CD4-positive, alpha-beta T cell treated with Interleukin-1 beta for 1 hour (primary cell): ENCODE measurements around the gene MS4A2.
"Not testable (repeated sequence)": the region's sequence is repeated elsewhere in the genome, so short reads cannot be mapped to it uniquely, and the experiment has no call there.

Experiments used
- DNase-seq, 2 donors: peaks; one replicate each; pipeline ENCODE4 v3.0.0-alpha.2; 2020 to 2022

The MS4A2 gene

DNA sequence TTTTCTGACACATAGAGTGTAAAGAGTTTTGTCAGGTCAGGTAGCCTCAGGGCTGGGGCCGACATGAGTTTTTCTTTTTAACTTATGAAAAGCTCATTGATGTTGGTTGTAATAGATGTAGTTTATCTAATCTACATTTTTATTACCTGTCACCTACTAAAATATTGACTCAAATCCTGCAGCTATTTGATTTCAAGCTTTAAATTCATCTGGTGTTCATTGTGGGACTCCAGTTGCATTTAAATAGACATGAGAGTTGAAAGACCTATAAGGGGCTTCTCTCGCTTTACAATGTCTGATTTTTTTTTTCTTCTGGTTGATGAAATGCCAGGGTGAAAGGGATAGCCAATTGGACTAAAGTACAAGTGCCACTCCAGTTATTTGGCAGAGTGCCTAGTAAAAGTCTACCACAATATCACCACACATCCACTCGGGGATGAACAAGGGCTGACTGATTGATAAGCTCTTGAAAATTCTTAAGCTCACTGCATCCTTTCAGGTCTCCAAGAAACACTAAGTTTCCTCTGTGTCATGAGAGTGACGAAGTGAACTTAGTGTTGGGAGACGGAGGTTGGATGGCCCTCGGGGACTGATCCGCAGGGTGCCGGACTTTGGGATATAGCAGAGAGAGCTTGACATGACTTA, 16.1 kb downstream of the MS4A2 start:
- not testable (repeated sequence) for DNase-seq

DNA sequence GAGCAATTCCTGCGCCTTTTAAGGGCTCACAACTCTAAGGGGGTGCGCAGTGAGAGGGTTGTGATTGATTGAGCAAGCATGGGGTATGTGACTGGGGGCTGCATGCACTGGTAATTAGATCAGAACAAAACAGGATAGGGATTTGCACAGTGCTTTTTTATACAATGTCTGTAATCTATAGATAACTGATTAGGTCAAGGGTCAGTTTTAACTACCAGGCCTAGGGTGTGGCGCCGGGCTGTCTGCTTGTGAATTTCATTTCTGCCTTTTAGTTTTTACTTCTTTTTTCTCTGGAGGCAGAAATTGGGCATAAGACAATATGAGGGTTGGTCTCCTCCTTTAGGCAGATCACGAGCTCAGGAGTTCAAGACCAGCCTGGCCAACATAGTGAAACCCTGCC, 20.2 kb downstream of the MS4A2 start:
- DNase-seq = not testable (repeated sequence)

DNA sequence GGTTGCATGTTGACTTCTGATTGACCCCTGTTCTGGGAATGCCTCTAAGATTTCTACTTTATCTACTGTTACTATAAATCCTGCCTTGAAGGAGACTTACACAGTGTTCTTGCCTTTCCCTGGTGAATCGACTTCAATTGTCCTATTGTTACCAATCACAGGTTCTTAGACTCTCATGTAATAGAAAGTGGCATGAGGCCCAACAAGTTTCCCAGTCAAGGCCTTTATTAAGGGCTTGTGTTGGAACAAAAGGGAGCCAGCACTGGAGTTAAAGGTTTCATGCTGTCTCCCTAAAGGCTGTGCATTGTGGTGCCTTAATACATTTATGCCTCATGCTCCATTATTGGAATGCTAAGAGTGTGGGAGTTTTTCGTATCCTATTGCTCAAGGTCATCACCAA, 23.3 kb downstream of the MS4A2 start:
- DNase-seq = no peak

DNA sequence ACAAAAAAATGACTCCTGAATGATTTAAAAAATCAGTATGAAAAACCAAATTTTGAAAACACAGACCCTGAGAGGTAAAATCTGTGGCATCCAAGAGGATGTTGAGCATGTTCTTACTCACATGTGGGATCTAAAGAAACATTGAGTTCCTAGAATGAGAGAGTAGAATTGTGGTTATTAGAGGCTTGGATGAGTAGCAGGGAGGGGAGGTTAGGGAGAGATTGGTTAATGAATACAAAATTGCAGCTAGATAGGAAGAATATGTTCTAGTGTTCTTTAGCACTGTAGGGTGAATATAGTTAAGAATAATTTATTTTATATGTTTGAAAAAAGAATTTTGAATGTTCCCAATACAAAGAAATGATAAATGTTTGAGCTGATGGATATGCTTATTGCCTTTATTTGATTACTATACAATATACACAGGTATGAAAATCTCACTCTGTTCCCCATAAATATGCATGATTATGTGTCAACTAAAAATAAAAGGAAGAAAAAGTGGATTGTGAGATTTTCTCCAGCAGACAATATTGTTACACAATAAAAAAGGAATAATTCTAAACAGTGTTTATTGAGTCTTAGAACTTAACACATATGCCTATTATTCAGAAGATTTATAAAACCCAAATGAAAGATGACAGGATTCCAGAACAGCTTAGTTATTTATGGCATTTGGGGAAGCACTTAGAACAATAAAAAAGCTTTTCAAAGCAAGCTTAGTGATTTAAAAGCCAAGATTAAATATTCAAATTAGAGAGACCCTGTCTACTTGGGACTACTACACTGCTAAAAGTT, 28.7 kb downstream of the MS4A2 start:
- DNase-seq = no peak

DNA sequence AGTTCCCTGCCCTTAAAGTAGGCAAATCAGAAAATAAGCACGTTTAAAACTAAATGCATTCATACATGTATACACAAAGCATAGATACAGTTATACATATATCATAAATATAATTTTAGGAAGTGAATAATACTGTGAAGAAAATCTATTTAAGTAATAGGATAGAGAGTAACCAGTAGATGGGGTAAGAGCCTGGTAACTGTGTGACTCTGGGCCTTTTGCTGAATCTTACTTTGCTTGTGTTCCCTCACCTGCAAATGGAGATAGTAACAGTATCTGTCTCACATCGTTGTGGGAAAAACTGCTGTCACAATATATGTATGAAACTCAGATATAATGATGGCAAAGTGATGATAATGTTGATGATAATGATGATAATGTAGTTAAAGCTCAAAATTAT, 29.9 kb downstream of the MS4A2 start:
- no peak for DNase-seq

DNA sequence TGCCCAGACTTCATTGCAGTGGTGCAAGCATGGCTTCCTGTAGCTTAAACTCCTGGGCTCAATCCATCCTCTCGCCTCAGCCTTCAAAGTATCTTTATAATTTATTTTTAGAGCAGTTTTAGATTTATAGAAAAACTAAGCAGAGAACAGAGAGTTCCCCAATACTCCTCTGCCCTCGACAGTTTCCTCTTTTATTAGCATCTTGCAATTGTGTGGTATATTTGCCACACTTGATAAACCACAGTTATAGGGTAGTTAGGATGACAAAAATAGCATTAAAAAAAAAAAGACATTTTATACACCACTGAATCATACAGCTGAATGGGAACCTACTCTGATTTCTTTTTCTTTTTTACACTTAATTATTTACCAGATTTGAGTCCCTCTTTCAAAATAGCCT, 31.2 kb downstream of the MS4A2 start:
- no peak for DNase-seq

DNA sequence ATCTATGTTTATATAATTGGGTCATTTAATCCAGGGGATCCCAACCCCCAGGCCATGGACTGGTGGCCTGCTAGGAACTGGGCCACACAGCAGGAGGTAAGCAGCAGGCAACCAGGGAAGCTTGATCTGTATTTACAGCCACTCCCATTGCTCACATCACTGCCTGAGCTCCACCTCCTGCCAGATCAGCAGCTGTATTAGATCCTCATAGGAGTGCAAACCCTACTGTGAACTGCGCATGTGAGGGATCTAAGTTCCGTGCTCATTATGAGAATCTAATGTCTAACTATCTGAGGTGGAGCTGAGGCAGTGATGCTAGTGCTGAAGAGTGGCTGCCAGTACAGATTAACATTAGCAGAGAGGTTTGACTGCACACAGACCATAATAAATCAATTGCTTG, 32.8 kb downstream of the MS4A2 start:
- DNase-seq = no peak

DNA sequence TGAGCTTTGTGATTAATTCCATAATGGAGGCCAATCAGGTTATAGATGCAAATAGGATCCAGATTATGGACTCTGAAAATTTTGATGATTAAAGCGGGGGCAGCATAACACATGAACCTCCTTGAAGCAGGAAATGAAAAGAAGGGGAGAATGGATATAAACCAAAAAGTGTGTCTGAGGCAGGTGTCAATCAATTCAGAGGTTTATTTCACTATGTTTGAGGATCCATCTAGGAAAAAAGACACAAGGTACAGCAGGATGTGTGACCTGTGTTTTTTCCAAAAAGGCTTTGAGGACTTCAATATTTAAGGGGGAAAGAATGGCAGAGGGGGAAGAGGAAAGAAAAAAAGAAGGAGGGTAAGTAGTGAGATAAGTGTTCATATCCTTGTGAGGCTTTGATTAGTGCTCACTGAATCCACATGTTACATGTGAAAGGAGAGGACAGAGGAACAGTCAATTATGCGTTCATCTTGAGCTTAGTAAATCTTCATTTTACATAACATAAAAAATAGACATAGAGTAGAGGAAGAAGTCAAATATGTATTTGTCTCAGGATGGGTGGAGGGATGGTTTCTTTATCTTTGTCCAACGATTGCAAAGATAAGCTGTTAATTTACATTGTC, 34.1 kb downstream of the MS4A2 start:
- DNase-seq = no peak

DNA sequence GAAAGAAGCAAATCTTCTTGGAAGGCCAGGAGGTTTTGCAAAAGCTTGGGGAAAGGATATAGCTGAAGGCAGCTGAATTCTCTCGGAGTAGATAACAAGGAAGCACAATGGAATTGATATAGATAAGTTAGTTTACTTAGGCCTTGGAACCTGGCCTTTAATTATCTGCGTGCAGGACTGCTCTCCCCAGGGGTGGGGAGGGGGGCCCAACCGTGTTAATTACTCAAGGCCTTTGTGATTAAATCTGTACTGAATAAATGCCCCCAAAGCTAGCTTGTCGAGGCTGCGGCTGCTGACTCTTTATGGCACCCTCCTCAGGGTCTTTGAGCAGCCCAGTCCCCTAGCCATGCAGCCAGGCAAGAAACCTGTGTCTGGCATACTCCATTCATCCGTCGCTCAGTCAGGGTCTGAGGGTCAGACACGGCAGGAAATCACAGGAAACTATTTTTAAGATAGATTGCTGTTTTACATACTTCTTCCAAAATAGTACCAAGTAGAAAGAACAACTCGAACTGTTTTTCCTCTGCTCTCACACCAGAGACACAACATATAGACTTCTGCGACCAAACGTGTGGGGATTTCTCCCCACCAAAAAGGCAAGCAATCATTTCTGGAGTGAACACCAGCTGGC, 36.5 kb downstream of the MS4A2 start:
- no peak for DNase-seq

DNA sequence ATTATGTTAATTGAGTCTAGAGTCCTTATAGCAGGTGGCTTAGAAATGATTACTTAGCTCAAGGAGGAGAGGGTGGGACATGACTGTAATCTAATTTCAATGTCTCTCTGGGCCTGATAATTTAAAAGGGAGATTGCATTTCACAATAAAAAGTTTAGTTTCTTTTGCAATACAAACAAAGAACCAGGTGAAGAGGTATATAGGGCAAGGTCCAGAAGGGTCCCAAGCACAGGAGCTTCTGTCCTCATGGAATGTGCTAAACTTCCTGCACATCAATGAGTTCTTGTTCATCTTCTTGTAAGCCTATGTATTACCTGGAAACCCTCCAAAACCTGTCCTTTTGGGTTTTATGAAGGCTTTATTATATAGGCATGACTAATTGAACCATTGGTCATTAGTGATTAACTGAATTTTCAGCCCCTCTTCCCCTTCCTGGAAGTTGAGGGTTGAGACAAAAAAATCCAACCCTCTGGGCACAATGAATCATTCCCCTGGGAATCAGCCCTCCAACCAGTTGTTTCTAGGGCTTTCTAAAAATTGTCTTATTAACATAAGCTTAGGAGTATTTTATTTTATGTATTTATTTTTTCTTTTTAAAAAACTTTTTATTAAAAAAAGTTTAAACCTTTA, 37.6 kb downstream of the MS4A2 start:
- no peak for DNase-seq

DNA sequence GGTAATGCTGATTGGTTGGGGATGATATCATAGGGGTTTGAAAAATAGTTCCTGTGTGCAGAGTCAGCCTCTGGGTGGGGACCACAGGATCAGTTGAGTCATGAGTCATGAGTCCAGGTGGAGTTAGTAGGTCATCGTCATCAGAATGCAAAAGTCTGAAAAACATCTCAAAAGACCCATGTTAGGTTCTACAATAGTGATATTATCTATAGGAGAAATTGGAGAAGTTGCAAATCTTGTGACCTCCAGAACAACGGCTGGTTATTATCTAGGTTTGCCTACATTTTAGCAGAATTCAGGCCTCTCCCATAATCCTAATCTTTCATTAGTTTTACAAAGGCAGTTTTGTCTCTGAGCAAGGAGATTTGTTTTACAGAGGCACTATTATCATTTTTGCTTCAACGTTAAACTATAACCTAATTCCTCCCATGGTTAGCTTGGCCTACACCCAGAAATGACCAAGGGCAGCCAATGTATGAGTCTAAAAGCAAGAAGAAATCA, 38.9 kb downstream of the MS4A2 start:
- no peak for DNase-seq

DNA sequence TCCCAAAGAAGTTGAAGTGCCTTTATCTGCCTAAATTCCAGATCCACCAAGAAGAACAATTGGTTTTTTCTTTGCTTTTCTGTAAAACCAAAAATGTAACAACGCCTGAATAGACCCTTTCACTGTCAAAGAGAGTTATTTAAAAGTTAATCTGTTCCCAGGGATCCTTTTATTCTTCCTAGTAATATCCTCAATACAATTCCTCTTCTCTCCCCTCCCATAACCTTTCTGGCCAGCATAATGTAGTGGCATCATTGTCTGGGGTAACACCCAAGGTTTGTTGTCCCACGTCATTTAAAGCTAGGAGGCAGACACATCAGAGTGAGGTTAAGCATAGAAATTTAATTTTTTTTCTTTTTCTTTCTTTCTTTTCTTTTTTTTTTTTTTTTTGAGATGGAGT, 39.9 kb downstream of the MS4A2 start:
- DNase-seq = no peak

DNA sequence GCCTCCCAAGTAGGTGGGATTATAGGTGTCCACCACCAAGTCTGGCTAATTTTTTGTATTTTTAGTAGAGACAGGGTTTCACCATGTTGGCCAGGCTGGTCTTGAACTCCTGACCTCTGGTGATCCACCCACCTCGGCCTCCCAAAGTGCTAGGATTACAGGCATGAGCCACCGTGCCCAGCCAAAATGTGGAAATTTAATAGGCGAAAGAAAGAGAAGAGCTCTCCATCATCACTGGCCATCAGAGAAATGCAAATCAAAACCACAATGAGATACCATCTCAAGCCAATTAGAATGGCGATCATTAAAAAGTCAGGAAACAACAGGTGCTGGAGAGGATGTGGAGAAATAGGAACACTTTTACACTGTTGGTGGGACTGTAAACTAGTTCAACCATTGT, 40.4 kb downstream of the MS4A2 start:
- DNase-seq = not testable (repeated sequence)

DNA sequence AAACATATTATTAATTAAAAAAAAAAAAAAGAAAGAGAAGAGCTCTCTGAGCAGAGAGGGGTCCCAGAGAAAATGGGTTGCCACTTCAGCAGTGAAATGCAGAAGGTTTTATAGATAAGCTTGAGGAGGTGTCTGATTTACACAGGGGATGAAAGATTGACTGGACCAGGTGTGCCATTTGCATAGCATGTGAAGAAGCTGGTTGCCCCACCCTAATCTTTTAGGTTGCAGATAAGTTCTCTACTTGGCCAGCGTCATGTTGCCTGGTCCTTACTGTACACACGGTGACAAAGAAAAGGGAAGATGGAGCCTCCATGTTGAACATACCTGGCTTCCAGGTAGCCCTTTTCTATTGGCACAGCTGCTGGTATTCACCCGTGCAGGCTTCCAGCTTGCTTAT, 41.4 kb downstream of the MS4A2 start:
- no peak for DNase-seq

DNA sequence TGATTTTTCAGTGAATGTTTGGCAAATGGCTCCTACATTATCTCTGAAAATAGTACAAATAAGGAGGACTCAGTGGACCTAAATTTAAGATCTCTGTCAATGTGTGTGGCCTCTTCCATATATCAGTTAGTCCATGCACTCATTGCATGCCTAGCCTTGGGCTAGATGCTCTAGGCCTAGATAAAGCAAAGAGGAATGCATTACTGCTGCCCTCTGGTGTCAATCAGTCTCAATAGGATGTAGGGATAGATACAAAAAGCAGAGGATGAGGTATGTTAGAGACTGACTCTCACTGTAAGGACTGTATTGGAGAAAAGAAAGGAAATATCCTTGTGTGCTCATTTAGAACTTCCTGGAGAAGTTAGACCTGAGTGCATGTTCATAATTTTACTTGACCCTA, 42.0 kb downstream of the MS4A2 start:
- DNase-seq = peak; percentile 6 to 19

DNA sequence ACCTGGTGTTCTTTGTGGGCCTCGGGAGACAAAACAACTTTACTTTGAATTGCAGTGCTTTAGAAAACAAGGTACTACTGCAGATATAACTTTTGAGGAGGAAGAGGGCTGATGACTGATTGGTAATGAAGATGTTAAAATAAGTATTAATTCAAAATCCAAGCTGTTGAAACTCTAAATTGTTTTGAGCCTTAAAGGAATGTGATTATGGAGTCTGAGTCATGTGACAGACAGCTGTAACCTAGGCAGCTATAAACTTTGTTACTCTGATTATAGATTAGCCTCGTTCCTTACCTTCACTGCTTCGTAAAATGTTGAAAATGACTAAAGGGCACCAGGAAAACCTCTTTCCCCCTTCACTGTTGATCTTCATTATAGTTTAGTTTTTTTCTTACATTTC, 43.4 kb downstream of the MS4A2 start:
- no peak for DNase-seq

DNA sequence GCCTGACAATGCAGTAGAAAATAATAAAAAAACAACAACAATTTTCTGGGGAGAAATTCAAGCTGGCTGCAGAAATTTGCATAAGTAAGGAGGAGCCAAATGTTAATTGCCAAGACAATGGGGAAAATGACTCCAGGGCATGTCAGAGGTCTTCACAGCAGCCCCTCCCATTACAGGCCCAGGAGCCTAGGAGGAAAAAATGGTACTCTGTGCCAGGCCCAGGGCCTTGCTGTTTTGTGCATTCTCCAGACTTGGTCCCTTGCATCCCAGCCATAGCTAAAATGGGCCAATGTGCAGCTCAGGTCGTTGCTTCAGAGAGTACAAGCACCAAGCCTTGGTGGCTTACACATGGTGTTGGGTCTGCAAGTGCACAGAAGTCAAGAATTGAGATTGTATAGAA, 45.5 kb downstream of the MS4A2 start:
- no peak for DNase-seq

DNA sequence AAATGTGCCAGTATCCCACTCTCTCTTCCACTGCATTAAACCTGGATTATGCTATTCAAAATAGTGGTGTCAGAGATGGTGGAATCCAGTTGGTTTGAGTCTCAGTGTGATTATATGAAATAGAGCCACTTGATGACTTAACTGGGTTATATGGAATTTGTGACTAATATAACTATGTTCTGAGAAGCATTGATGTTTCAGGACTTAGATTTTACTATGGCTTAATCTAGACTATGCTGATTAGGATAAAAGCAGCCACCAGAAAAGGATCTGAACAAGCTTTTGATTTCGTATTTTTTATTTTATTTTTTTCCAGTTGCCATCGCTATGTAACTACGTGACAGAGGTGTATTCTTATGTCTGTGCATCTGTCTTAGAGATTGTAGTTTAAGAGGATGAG, 55.3 kb downstream of the MS4A2 start:
- no peak for DNase-seq

DNA sequence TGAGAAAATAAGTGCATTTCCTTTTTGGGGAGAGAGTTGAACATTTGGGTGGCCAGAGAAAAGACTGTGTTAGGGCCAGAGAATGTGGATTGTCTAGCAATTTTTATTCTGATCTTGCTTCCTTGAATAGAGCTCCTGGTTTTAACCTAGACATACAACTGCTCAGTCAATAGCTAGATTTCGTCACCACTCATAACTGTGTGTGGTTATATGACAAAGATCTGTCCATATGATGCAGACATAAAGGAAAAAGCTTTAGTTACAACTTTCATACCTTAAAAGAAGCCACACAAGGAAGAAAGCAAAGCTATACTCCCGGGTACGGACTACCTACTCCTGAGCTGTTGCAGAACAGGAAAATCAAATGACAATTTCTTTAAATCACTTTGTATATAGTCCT, 57.2 kb downstream of the MS4A2 start:
- no peak for DNase-seq
